ENCODE data around the gene GPR32.

The GPR32 gene

DNA sequence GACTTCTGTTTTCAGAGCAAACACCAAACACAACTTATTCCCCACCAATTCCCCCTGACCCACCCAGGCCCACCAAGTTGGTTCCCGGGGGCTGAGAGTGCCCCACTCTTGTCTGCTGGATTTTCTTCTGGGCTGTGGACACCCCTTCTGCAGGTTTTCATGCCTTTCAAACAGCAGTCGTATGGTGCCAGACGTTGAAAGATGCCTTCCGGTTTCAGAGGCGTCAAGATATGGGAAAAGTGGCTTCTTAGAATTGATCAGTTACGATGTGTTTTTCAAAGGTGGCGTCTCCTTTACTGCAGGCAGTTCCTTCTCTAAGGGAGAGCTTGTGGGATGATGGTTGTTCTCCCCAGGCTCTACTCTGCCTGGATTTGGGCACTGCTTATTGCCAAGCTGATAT lies 34.4 kb upstream of the GPR32 start:
- no peaks in the 10 kb centered on the region for H3K9me3 ChIP-seq (ENCODE audit: control extremely low read depth in 1 of 5, control insufficient read depth in 4 of 5, insufficient read depth in 2 of 5, low read depth in 1 of 5, low read length in 4 of 5)
- no peaks in the 10 kb centered on the region for H3K36me3 ChIP-seq (ENCODE audit: control insufficient read depth in 4 of 4, insufficient read depth in 4 of 4, low read length in 3 of 4)
- H3K4me1 ChIP-seq (ENCODE audit: control extremely low read depth in 1 of 4, control insufficient read depth in 4 of 4, insufficient read depth in 4 of 4, low read length in 3 of 4): no peaks in the 10 kb centered on the region
- no peak for DNase-seq
- H3K27me3 ChIP-seq (replicated peaks in 2 of 5; ENCODE audit: control insufficient read depth in 4 of 5, insufficient read depth in 5 of 5, low read length in 4 of 5): peaks cover 0 to 45% (median 8%) of the 10 kb centered on the region in 5 experiments
- ChIA-PET CTCF (no interaction called here), POLR2A (no interaction called here)
- peak overlapping the region in 1 of 2 experiments; percentile 25 for H3K27ac ChIP-seq (ENCODE audit: insufficient read depth in 1 of 2, low read depth in 1 of 2, low read length in 2 of 2, poor library complexity in 1 of 2, severe bottlenecking in 2 of 2)
- 74% methylated on average over 6 of the region's 7 CpGs for WGBS (ENCODE audit: insufficient coverage)
- H3K4me3 ChIP-seq (ENCODE audit: control insufficient read depth in 1 of 7, extremely low read depth in 1 of 7, insufficient read depth in 4 of 7, low read depth in 2 of 7, low read length in 6 of 7): no peak overlapping the region

GRCh38 chr19:50736338-50736737 lies 33.9 kb upstream of the GPR32 start:
- 86% methylated on average over 4 of the region's 5 CpGs for WGBS (ENCODE audit: insufficient coverage)
- CTCF ChIA-PET: no interaction called here
- no peak for DNase-seq

DNA sequence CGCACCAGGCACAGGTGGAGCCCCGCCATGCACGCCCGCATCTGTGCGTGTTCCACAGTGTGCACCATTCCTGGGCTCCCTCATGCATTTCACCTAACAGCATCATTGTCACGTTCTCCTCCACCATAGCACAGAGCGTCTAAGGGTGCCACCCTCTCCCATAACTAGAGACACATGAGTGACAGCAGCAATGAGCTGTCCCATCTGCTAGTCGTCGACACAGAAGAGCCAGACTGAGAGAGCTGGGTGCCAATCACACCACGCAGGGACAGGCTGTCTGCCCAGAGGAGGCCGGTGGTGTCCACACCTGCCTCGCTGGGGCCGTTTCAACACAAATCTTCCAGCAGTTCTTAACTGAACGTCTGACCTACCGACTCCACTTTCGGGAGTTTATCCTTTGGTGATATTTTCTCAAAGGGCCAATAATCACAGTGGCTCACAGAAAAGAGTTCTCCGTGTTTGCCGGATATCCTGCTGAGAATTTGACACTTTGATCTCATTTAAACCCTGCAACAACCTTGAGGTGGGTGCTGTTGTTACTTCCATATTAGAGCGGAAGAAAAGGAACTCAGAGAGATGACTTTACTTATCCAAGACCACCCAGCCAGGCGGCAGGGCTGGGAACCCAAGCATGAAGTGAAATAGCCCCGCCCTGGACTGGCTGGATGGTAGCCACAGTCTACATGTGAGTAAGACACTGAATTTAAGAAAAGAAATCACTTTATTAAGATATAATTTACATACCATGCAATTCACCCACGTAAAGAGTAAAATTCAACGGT lies 30.9 kb upstream of the GPR32 start:
- POLR2A ChIA-PET: no interaction called here
- H3K27ac ChIP-seq (ENCODE audit: insufficient read depth in 1 of 2, low read depth in 1 of 2, low read length in 2 of 2, poor library complexity in 1 of 2, severe bottlenecking in 2 of 2): no peak overlapping the region
- no peaks in the 10 kb centered on the region for H3K36me3 ChIP-seq (ENCODE audit: control insufficient read depth in 4 of 4, insufficient read depth in 4 of 4, low read length in 3 of 4)
- no peaks in the 10 kb centered on the region for H3K4me1 ChIP-seq (ENCODE audit: control extremely low read depth in 1 of 4, control insufficient read depth in 4 of 4, insufficient read depth in 4 of 4, low read length in 3 of 4)
- no peak for DNase-seq
- CTCF ChIA-PET: no interaction called here
- H3K4me3 ChIP-seq (ENCODE audit: control insufficient read depth in 1 of 7, extremely low read depth in 1 of 7, insufficient read depth in 4 of 7, low read depth in 2 of 7, low read length in 6 of 7): no peak overlapping the region
- peaks cover 0 to 61% (median 8%) of the 10 kb centered on the region in 5 experiments for H3K27me3 ChIP-seq (replicated peaks in 2 of 5; ENCODE audit: control insufficient read depth in 4 of 5, insufficient read depth in 5 of 5, low read length in 4 of 5)
- WGBS (ENCODE audit: insufficient coverage): 90% methylated on average over 18 of the region's 23 CpGs
- H3K9me3 ChIP-seq (ENCODE audit: control extremely low read depth in 1 of 5, control insufficient read depth in 4 of 5, insufficient read depth in 2 of 5, low read depth in 1 of 5, low read length in 4 of 5): no peaks in the 10 kb centered on the region

More at GRCh38 chr19:50736338-50736737, 33.9 kb upstream of the GPR32 start:
- no peaks in the 10 kb centered on the region for H3K4me1 ChIP-seq (ENCODE audit: control extremely low read depth in 1 of 4, control insufficient read depth in 4 of 4, insufficient read depth in 4 of 4, low read length in 3 of 4)
- peaks cover 0 to 50% (median 8%) of the 10 kb centered on the region in 5 experiments for H3K27me3 ChIP-seq (replicated peaks in 2 of 5; ENCODE audit: control insufficient read depth in 4 of 5, insufficient read depth in 5 of 5, low read length in 4 of 5)
- peak overlapping the region in 1 of 2 experiments; percentile 25 for H3K27ac ChIP-seq (ENCODE audit: insufficient read depth in 1 of 2, low read depth in 1 of 2, low read length in 2 of 2, poor library complexity in 1 of 2, severe bottlenecking in 2 of 2)
- POLR2A ChIA-PET: no interaction called here
- H3K36me3 ChIP-seq (ENCODE audit: control insufficient read depth in 4 of 4, insufficient read depth in 4 of 4, low read length in 3 of 4): no peaks in the 10 kb centered on the region
- no peaks in the 10 kb centered on the region for H3K9me3 ChIP-seq (ENCODE audit: control extremely low read depth in 1 of 5, control insufficient read depth in 4 of 5, insufficient read depth in 2 of 5, low read depth in 1 of 5, low read length in 4 of 5)
- H3K4me3 ChIP-seq (ENCODE audit: control insufficient read depth in 1 of 7, extremely low read depth in 1 of 7, insufficient read depth in 4 of 7, low read depth in 2 of 7, low read length in 6 of 7): no peak overlapping the region

GRCh38 chr19:50739914-50740426 lies 30.3 kb upstream of the GPR32 start:
- no peak overlapping the region for H3K27ac ChIP-seq (ENCODE audit: insufficient read depth in 1 of 2, low read depth in 1 of 2, low read length in 2 of 2, poor library complexity in 1 of 2, severe bottlenecking in 2 of 2)
- POLR2A ChIA-PET: no interaction called here
- no peaks in the 10 kb centered on the region for H3K4me1 ChIP-seq (ENCODE audit: control extremely low read depth in 1 of 4, control insufficient read depth in 4 of 4, insufficient read depth in 4 of 4, low read length in 3 of 4)
- CTCF ChIA-PET: no interaction called here
- DNase-seq: no peak
- H3K27me3 ChIP-seq (replicated peaks in 2 of 5; ENCODE audit: control insufficient read depth in 4 of 5, insufficient read depth in 5 of 5, low read length in 4 of 5): peaks cover 0 to 60% (median 8%) of the 10 kb centered on the region in 5 experiments
- WGBS (ENCODE audit: insufficient coverage): no CpG with 5 or more reads among the region's 11 CpGs
- H3K36me3 ChIP-seq (ENCODE audit: control insufficient read depth in 4 of 4, insufficient read depth in 4 of 4, low read length in 3 of 4): no peaks in the 10 kb centered on the region
- no peaks in the 10 kb centered on the region for H3K9me3 ChIP-seq (ENCODE audit: control extremely low read depth in 1 of 5, control insufficient read depth in 4 of 5, insufficient read depth in 2 of 5, low read depth in 1 of 5, low read length in 4 of 5)
- no peak overlapping the region for H3K4me3 ChIP-seq (ENCODE audit: control insufficient read depth in 1 of 7, extremely low read depth in 1 of 7, insufficient read depth in 4 of 7, low read depth in 2 of 7, low read length in 6 of 7)

DNA sequence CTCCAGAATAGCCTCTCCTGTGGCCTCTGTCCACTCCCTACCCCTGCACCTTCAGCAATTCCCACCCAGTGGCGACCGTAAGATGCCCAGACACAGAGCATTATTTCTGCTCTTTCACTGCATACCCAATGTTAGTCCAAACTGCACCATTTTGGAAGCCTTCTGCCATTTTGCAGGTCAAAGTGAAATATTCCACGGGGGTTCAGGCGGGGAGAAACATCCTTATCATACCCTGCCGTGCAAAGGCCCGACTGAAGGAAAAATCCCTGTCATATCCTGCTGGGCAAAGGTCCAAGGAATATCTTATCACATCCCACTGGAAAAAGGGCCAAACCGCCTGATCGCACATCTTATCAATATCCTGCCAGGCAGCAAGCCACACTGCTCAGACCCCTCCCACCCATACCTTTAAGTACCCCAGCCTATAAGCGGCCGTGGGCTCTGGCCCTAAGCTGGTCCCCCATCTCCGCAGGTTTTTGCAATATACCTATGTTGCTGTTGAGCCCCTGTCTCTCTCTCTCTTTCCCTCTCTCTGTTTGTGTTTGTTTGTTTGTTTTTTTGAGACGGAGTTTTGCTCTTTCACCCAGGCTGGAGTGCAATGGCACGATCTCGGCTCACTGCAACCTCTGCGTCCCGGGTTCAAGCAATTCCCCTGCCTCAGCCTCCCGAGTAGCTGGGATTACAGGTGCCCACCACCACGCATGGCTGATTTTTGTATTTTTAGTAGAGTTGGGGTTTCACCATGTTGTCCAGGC lies 28.9 kb upstream of the GPR32 start:
- peaks cover 0 to 50% (median 6%) of the 10 kb centered on the region in 5 experiments for H3K27me3 ChIP-seq (replicated peaks in 2 of 5; ENCODE audit: control insufficient read depth in 4 of 5, insufficient read depth in 5 of 5, low read length in 4 of 5)
- no peaks in the 10 kb centered on the region for H3K4me1 ChIP-seq (ENCODE audit: control extremely low read depth in 1 of 4, control insufficient read depth in 4 of 4, insufficient read depth in 4 of 4, low read length in 3 of 4)
- 64% methylated on average over 14 of the region's 18 CpGs for WGBS (ENCODE audit: insufficient coverage)
- no peak overlapping the region for H3K4me3 ChIP-seq (ENCODE audit: control insufficient read depth in 1 of 7, extremely low read depth in 1 of 7, insufficient read depth in 4 of 7, low read depth in 2 of 7, low read length in 6 of 7)
- no peaks in the 10 kb centered on the region for H3K9me3 ChIP-seq (ENCODE audit: control extremely low read depth in 1 of 5, control insufficient read depth in 4 of 5, insufficient read depth in 2 of 5, low read depth in 1 of 5, low read length in 4 of 5)
- no peak for DNase-seq
- POLR2A ChIA-PET: no interaction called here
- H3K36me3 ChIP-seq (ENCODE audit: control insufficient read depth in 4 of 4, insufficient read depth in 4 of 4, low read length in 3 of 4): no peaks in the 10 kb centered on the region
- no peak overlapping the region for H3K27ac ChIP-seq (ENCODE audit: insufficient read depth in 1 of 2, low read depth in 1 of 2, low read length in 2 of 2, poor library complexity in 1 of 2, severe bottlenecking in 2 of 2)
- CTCF ChIA-PET: interaction anchor here (2.0 kb wide), 1 partner anchor 17 kb away, joined by 8 read pairs; the partner anchor contains the start of gene CLEC11A

GRCh38 chr19:50743537-50743936 lies 26.7 kb upstream of the GPR32 start:
- POLR2A ChIA-PET: no interaction called here
- WGBS (ENCODE audit: insufficient coverage): 100% methylated on average over 2 of the region's 6 CpGs
- peaks cover 0 to 45% (median 4%) of the 10 kb centered on the region in 5 experiments for H3K27me3 ChIP-seq (replicated peaks in 2 of 5; ENCODE audit: control insufficient read depth in 4 of 5, insufficient read depth in 5 of 5, low read length in 4 of 5)
- CTCF ChIA-PET: no interaction called here
- peak overlapping the region in 1 of 2 experiments; percentile 43 for H3K27ac ChIP-seq (ENCODE audit: insufficient read depth in 1 of 2, low read depth in 1 of 2, low read length in 2 of 2, poor library complexity in 1 of 2, severe bottlenecking in 2 of 2)
- DNase-seq: no peak
- no peaks in the 10 kb centered on the region for H3K9me3 ChIP-seq (ENCODE audit: control extremely low read depth in 1 of 5, control insufficient read depth in 4 of 5, insufficient read depth in 2 of 5, low read depth in 1 of 5, low read length in 4 of 5)
- H3K36me3 ChIP-seq (ENCODE audit: control insufficient read depth in 4 of 4, insufficient read depth in 4 of 4, low read length in 3 of 4): no peaks in the 10 kb centered on the region
- H3K4me1 ChIP-seq (ENCODE audit: control extremely low read depth in 1 of 4, control insufficient read depth in 4 of 4, insufficient read depth in 4 of 4, low read length in 3 of 4): no peaks in the 10 kb centered on the region
- H3K4me3 ChIP-seq (ENCODE audit: control insufficient read depth in 1 of 7, extremely low read depth in 1 of 7, insufficient read depth in 4 of 7, low read depth in 2 of 7, low read length in 6 of 7): no peak overlapping the region

- POLR2A ChIA-PET: no interaction called here
- Histone ChIP-seq H3K4me3 (ENCODE audit: control insufficient read depth in 1 of 7, extremely low read depth in 1 of 7, insufficient read depth in 4 of 7, low read depth in 2 of 7, low read length in 6 of 7) (no peak overlapping the region), H3K4me1 (ENCODE audit: control extremely low read depth in 1 of 4, control insufficient read depth in 4 of 4, insufficient read depth in 4 of 4, low read length in 3 of 4) (no peaks in the 10 kb centered on the region), H3K27ac (ENCODE audit: insufficient read depth in 1 of 2, low read depth in 1 of 2, low read length in 2 of 2, poor library complexity in 1 of 2, severe bottlenecking in 2 of 2) (no peak overlapping the region), H3K9me3 (ENCODE audit: control extremely low read depth in 1 of 5, control insufficient read depth in 4 of 5, insufficient read depth in 2 of 5, low read depth in 1 of 5, low read length in 4 of 5) (no peaks in the 10 kb centered on the region), H3K27me3 (replicated peaks in 2 of 5; ENCODE audit: control insufficient read depth in 4 of 5, insufficient read depth in 5 of 5, low read length in 4 of 5) (peaks cover 0 to 31% (median 0%) of the 10 kb centered on the region in 5 experiments), H3K36me3 (ENCODE audit: control insufficient read depth in 4 of 4, insufficient read depth in 4 of 4, low read length in 3 of 4) (no peaks in the 10 kb centered on the region)
- no peak for DNase-seq
- 73% methylated on average over 3 of the region's 10 CpGs for WGBS (ENCODE audit: insufficient coverage)
- CTCF ChIA-PET: interaction anchor here (0.7 to 1.6 kb wide), 2 partner anchors 11 to 1492 kb away, joined by 3 to 5 read pairs; no protein-coding TSS in a partner anchor
These were observed 25.0 kb upstream of the GPR32 start for GRCh38 chr19:50745221-50745620.
